Measurements from ENCODE around the gene TLR4. TPM values are rescaled to one million over a fixed set of nuclear protein-coding genes. Genes with fewer than 3 reads are reported as not detected.

TLR4 gene
- polyA plus RNA-seq, 1 donor from 2014 or later, result 0.07 TPM

GRCh38 chr9:117746263-117746662, 42.1 kb downstream of the TLR4 start:
- H3K4me3 ChIP-seq (ENCODE audit: low read length), result no peak overlapping the region
- H3K9me3 ChIP-seq (ENCODE audit: low read length), result no peaks in the 10 kb centered on the region
- no peaks in the 10 kb centered on the region for H3K9me2 ChIP-seq (ENCODE audit: insufficient read depth, low read length)
- H3K4me2 ChIP-seq (ENCODE audit: low read length), result no peak overlapping the region
- no peak overlapping the region for H3K9ac ChIP-seq (ENCODE audit: low read length)
- TF ChIP-seq SMC3 (conservative IDR thresholded peaks at IDR 0.05; ENCODE audit: poor library complexity), result no peak
- TF ChIP-seq EP300 (conservative IDR thresholded peaks at IDR 0.05; ENCODE audit: poor library complexity, severe bottlenecking), result no peak
- TF ChIP-seq RAD21 (conservative IDR thresholded peaks at IDR 0.05), result no peak
- TF ChIP-seq POLR2AphosphoS5 (IDR thresholded peaks at IDR 0.05), result no peak
- no peak for TF ChIP-seq MXI1 (conservative IDR thresholded peaks at IDR 0.05; ENCODE audit: poor library complexity, severe bottlenecking)
- no peak for TF ChIP-seq TAF1 (IDR thresholded peaks at IDR 0.05; ENCODE audit: low read depth)
- no peak for TF ChIP-seq CTCF (IDR thresholded peaks at IDR 0.05; ENCODE audit: poor library complexity, severe bottlenecking)
- no peak for TF ChIP-seq REST (IDR thresholded peaks at IDR 0.05; ENCODE audit: borderline replicate concordance)
- TF ChIP-seq EZH2 (IDR thresholded peaks at IDR 0.05; ENCODE audit: borderline replicate concordance, insufficient read depth, low read length, poor library complexity, severe bottlenecking), result no peak
- no peaks in the 10 kb centered on the region for H4K20me1 ChIP-seq (ENCODE audit: insufficient read depth)
- H3K27ac ChIP-seq (ENCODE audit: low read length), result no peak overlapping the region
- H2AFZ ChIP-seq (ENCODE audit: low read depth, low read length), result no peak overlapping the region
- no peaks in the 10 kb centered on the region for H3K36me3 ChIP-seq (ENCODE audit: insufficient read depth, low read length)
- peaks cover 5% of the 10 kb centered on the region for H3F3A ChIP-seq (ENCODE audit: insufficient read depth, low read length, poor library complexity, severe bottlenecking)
- no peaks in the 10 kb centered on the region for H3K27me3 ChIP-seq (ENCODE audit: insufficient read depth, low read depth, low read length)
- H3K79me2 ChIP-seq (replicated peaks; ENCODE audit: insufficient read depth, low read length), result no peaks in the 10 kb centered on the region

GRCh38 chr9:117747386-117747970, 43.3 kb downstream of the TLR4 start:
- Histone ChIP-seq H3K9me2 (ENCODE audit: insufficient read depth, low read length) (no peaks in the 10 kb centered on the region), H2AFZ (ENCODE audit: low read depth, low read length) (no peak overlapping the region), H4K20me1 (ENCODE audit: insufficient read depth) (no peaks in the 10 kb centered on the region), H3K79me2 (replicated peaks; ENCODE audit: insufficient read depth, low read length) (no peaks in the 10 kb centered on the region), H3K4me3 (ENCODE audit: low read length) (no peak overlapping the region), H3K36me3 (ENCODE audit: insufficient read depth, low read length) (no peaks in the 10 kb centered on the region), H3K9ac (ENCODE audit: low read length) (no peak overlapping the region), H3K27ac (ENCODE audit: low read length) (no peak overlapping the region), H3K9me3 (ENCODE audit: low read length) (no peaks in the 10 kb centered on the region), H3K27me3 (ENCODE audit: insufficient read depth, low read depth, low read length) (no peaks in the 10 kb centered on the region), H3K4me2 (ENCODE audit: low read length) (no peak overlapping the region), H3F3A (ENCODE audit: insufficient read depth, low read length, poor library complexity, severe bottlenecking) (no peaks in the 10 kb centered on the region)
- no peak for TF ChIP-seq SMC3 (conservative IDR thresholded peaks at IDR 0.05; ENCODE audit: poor library complexity)
- no peak for TF ChIP-seq POLR2AphosphoS5 (IDR thresholded peaks at IDR 0.05)
- no peak for TF ChIP-seq RAD21 (conservative IDR thresholded peaks at IDR 0.05)
- TF ChIP-seq REST (IDR thresholded peaks at IDR 0.05; ENCODE audit: borderline replicate concordance), result no peak
- TF ChIP-seq CTCF (IDR thresholded peaks at IDR 0.05; ENCODE audit: poor library complexity, severe bottlenecking), result no peak
- no peak for TF ChIP-seq TAF1 (IDR thresholded peaks at IDR 0.05; ENCODE audit: low read depth)
- no peak for TF ChIP-seq MXI1 (conservative IDR thresholded peaks at IDR 0.05; ENCODE audit: poor library complexity, severe bottlenecking)
- no peak for TF ChIP-seq EZH2 (IDR thresholded peaks at IDR 0.05; ENCODE audit: borderline replicate concordance, insufficient read depth, low read length, poor library complexity, severe bottlenecking)
- no peak for TF ChIP-seq EP300 (conservative IDR thresholded peaks at IDR 0.05; ENCODE audit: poor library complexity, severe bottlenecking)

Data from neural cell (in vitro differentiated cells).